ENCODE measurements around the gene UNCX. TPM values are rescaled to one million over a fixed set of nuclear protein-coding genes. Genes with fewer than 3 reads are reported as not detected.

Gene UNCX
- total and polyA plus RNA-seq, 2 of the 4 experiments (the other 2 are of a cell fraction) = not detected

- ChIA-PET POLR2A (ENCODE audit: unreplicated experiment) (no interaction called here), CTCF (no interaction called here)
- Histone ChIP-seq H2AK9ac (replicated peaks; ENCODE audit: low read depth, low read length, poor library complexity) (no peak overlapping the region), H2BK15ac (ENCODE audit: low read depth, low read length) (no peak overlapping the region), H3K9me3 (ENCODE audit: control insufficient read depth, insufficient read depth, low read length) (0 out of 2 replicates have a peak, but pooled peaks cover 3% of the 10 kb centered on the region), H2AFZ (replicated peaks; ENCODE audit: low read length, poor library complexity) (no peak overlapping the region), H2AK5ac (ENCODE audit: low read depth, low read length) (no peak overlapping the region), H3K9ac (ENCODE audit: low read depth, low read length) (no peak overlapping the region), H3K4me1 (ENCODE audit: control insufficient read depth, insufficient read depth, low read length) (no peaks in the 10 kb centered on the region), H4K20me1 (ENCODE audit: insufficient read depth, low read length) (no peaks in the 10 kb centered on the region), H3K27me3 (ENCODE audit: control insufficient read depth, insufficient read depth, low read length) (peaks cover 29% of the 10 kb centered on the region), H3K18ac (ENCODE audit: low read depth, low read length) (no peak overlapping the region), H3K9me1 (ENCODE audit: insufficient read depth, low read length) (no peaks in the 10 kb centered on the region), H2BK20ac (ENCODE audit: low read depth, low read length) (no peak overlapping the region), H3K14ac (replicated peaks; ENCODE audit: low read depth, low read length) (no peak overlapping the region), H3K36me3 (ENCODE audit: control insufficient read depth, insufficient read depth, low read length) (no peaks in the 10 kb centered on the region), H3K56ac (ENCODE audit: extremely low read depth, insufficient read depth, low read length) (no peak overlapping the region), H4K5ac (ENCODE audit: low read depth, low read length) (no peak overlapping the region), H3K27ac (ENCODE audit: insufficient read depth, low read length) (no peak overlapping the region), H3K4me2 (ENCODE audit: low read depth, low read length) (no peak overlapping the region), H2BK5ac (ENCODE audit: low read depth, low read length, poor library complexity, severe bottlenecking) (no peak overlapping the region), H4K91ac (ENCODE audit: insufficient read depth, low read depth, low read length) (no peak overlapping the region), H4K8ac (ENCODE audit: low read depth in 2 of 2, low read length in 2 of 2) (no peak overlapping the region), H3K4me3 (ENCODE audit: insufficient read depth, low read depth, low read length) (no peak overlapping the region), H3K79me1 (ENCODE audit: low read depth in 1 of 2, low read length in 2 of 2) (no peaks in the 10 kb centered on the region), H3K23ac (ENCODE audit: low read depth, low read length) (no peak overlapping the region), H3K4ac (ENCODE audit: low read depth, low read length) (no peak overlapping the region), H2BK120ac (ENCODE audit: low read depth, low read length) (no peak overlapping the region)
- intact Hi-C loops (cut with micrococcal nuclease) (no loop called here), dilution Hi-C loops (cut with HindIII; ENCODE audit: low sequenced_read_pairs, unreplicated experiment) (no loop called here), in situ Hi-C loops (cut with MboI; ENCODE audit: low sequenced_read_pairs) (no loop called here)
- 80% methylated on average over 1 of the region's 5 CpGs; no CpG with 5 or more reads in 1 of the 2 experiments for WGBS, 2 experiments (ENCODE audit: extremely low coverage in 2 of 2, insufficient read length in 1 of 2)
- BruUV-seq (replicated peaks) = no TSS peak
- TF ChIP-seq SMC3 (IDR thresholded peaks at IDR 0.05; ENCODE audit: low read depth, low read length) (no peak), MXI1 (IDR thresholded peaks at IDR 0.05; ENCODE audit: borderline replicate concordance, low read depth, low read length) (no peak), RAD21 (IDR thresholded peaks at IDR 0.05; ENCODE audit: low read length) (no peak), RFX5 (IDR thresholded peaks at IDR 0.05; ENCODE audit: low read depth, low read length) (no peak), NFE2L2 (IDR thresholded peaks at IDR 0.05; ENCODE audit: low read depth, low read length) (no peak), CTCF (conservative IDR thresholded peaks at IDR 0.05; ENCODE audit: low read depth, low read length) (no peak), FOS (IDR thresholded peaks at IDR 0.05; ENCODE audit: low read depth, low read length) (no peak), ELK1 (IDR thresholded peaks at IDR 0.05; ENCODE audit: borderline replicate concordance, low read depth, low read length) (no peak), MAZ (IDR thresholded peaks at IDR 0.05; ENCODE audit: borderline replicate concordance, low read depth, low read length) (no peak), CHD1 (IDR thresholded peaks at IDR 0.05; ENCODE audit: low read depth, low read length) (no peak), BHLHE40 (IDR thresholded peaks at IDR 0.05; ENCODE audit: low read depth, low read length) (no peak)
- DNase-seq = no peak
- no peak for ATAC-seq (ENCODE audit: low read depth)
Observed at GRCh38 chr7:1282679-1283078, 50.0 kb downstream of the UNCX start.

Data from IMR-90 (cell line).